Testis (tissue), 2 donors: ENCODE data around the gene STX12.

Experiments used
- CTCF ChIP-seq, 3 experiments: fragments of 450-650 bp in 2 of 3; fragments of 200-600 bp in 1 of 3; sonication (generic) in 1 of 3; IDR thresholded peaks; one replicate each; pipeline ENCODE4 v1.5.1; 2016 to 2019; ENCODE audit warnings: antibody characterized with exemption in 3 of 3, mild to moderate bottlenecking in 2 of 3, moderate library complexity in 1 of 3
- POLR2A ChIP-seq: fragments of 450-650 bp; IDR thresholded peaks from one replicate; pipeline ENCODE4 v1.6.1; 2017; ENCODE audit warnings: antibody characterized with exemption, mild to moderate bottlenecking, moderate library complexity

GRCh38 chr1:27868932-27869718 lies 96.1 kb downstream of the STX12 start:
- TF ChIP-seq CTCF (IDR thresholded peaks at IDR 0.05): no peak
- TF ChIP-seq POLR2A: no peak
